ENCODE results near the gene CYP27B1. TPM values are rescaled to one million over a fixed set of nuclear protein-coding genes. Genes with fewer than 3 reads are reported as not detected.

CYP27B1 gene
- total RNA-seq, 1 donor from 2014 or later: 1.1 TPM

GRCh38 chr12:57753756-57754337 lies 13.0 kb downstream of the CYP27B1 start:
- no peak for DNase-seq (ENCODE audit: extremely low read depth, low read depth, low spot score)

GRCh38 chr12:57752668-57753000 lies 14.2 kb downstream of the CYP27B1 start:
- DNase-seq (ENCODE audit: extremely low read depth, low read depth, low spot score): no peak

GRCh38 chr12:57751788-57752667 lies 14.8 kb downstream of the CYP27B1 start, which contains the start of gene CDK4:
Gene CDK4, minus strand, starts transcription at chr12:57752310. Its CDS starts 593 bp downstream, at chr12:57751717.
- peak; percentile 81 for DNase-seq (ENCODE audit: extremely low read depth, low read depth, low spot score)

- no peak for DNase-seq (ENCODE audit: extremely low read depth, low read depth, low spot score)
Observed at GRCh38 chr12:57751432-57751787, 15.5 kb downstream of the CYP27B1 start.

- no peak for DNase-seq (ENCODE audit: extremely low read depth, low read depth, low spot score)
Observed at GRCh38 chr12:57750561-57751431, 16.1 kb downstream of the CYP27B1 start.

- DNase-seq (ENCODE audit: extremely low read depth, low read depth, low spot score): no peak
Observed at GRCh38 chr12:57749061-57749460, 17.8 kb downstream of the CYP27B1 start.

GRCh38 chr12:57746025-57746424 lies 20.9 kb downstream of the CYP27B1 start:
- no peak for DNase-seq (ENCODE audit: extremely low read depth, low read depth, low spot score)

GRCh38 chr12:57745485-57745881 lies 21.4 kb downstream of the CYP27B1 start:
- DNase-seq (ENCODE audit: extremely low read depth, low read depth, low spot score): no peak

GRCh38 chr12:57744777-57745484 lies 21.9 kb downstream of the CYP27B1 start, which contains the start of gene TSPAN31:
Gene TSPAN31, plus strand, starts transcription at chr12:57745039. Its CDS starts 116 bp downstream, at chr12:57745155.
- DNase-seq (ENCODE audit: extremely low read depth, low read depth, low spot score): peak; percentile 91

GRCh38 chr12:57744194-57744776 lies 22.6 kb downstream of the CYP27B1 start:
- DNase-seq (ENCODE audit: extremely low read depth, low read depth, low spot score): no peak

- DNase-seq (ENCODE audit: extremely low read depth, low read depth, low spot score): no peak
Observed at GRCh38 chr12:57743769-57744168, 23.1 kb downstream of the CYP27B1 start.

GRCh38 chr12:57741844-57742738 lies 24.8 kb downstream of the CYP27B1 start:
- DNase-seq (ENCODE audit: extremely low read depth, low read depth, low spot score): no peak

- DNase-seq (ENCODE audit: extremely low read depth, low read depth, low spot score): no peak
Observed at GRCh38 chr12:57741413-57741789, 25.5 kb downstream of the CYP27B1 start.

- DNase-seq (ENCODE audit: extremely low read depth, low read depth, low spot score): no peak
Observed at GRCh38 chr12:57740656-57741412, 26.0 kb downstream of the CYP27B1 start.

- DNase-seq (ENCODE audit: extremely low read depth, low read depth, low spot score): no peak
Observed at GRCh38 chr12:57739914-57740538, 26.9 kb downstream of the CYP27B1 start.

GRCh38 chr12:57739387-57739786 lies 27.5 kb downstream of the CYP27B1 start:
- DNase-seq (ENCODE audit: extremely low read depth, low read depth, low spot score): no peak

GRCh38 chr12:57738661-57739237 lies 28.1 kb downstream of the CYP27B1 start, which contains the start of gene AGAP2:
Gene AGAP2, minus strand, starts transcription at chr12:57738742. Its CDS starts 496 bp downstream, at chr12:57738246.
- no peak for DNase-seq (ENCODE audit: extremely low read depth, low read depth, low spot score)

Measured in glomerular endothelial cell (primary cell).